Measurements from ENCODE around the gene NECTIN1. TPM values are rescaled to one million over a fixed set of nuclear protein-coding genes. Genes with fewer than 3 reads are reported as not detected.

NECTIN1 gene
- total and polyA plus RNA-seq, 5 donors from 2014 or later = 0.18 to 2.3 TPM; not detected in 3

DNA sequence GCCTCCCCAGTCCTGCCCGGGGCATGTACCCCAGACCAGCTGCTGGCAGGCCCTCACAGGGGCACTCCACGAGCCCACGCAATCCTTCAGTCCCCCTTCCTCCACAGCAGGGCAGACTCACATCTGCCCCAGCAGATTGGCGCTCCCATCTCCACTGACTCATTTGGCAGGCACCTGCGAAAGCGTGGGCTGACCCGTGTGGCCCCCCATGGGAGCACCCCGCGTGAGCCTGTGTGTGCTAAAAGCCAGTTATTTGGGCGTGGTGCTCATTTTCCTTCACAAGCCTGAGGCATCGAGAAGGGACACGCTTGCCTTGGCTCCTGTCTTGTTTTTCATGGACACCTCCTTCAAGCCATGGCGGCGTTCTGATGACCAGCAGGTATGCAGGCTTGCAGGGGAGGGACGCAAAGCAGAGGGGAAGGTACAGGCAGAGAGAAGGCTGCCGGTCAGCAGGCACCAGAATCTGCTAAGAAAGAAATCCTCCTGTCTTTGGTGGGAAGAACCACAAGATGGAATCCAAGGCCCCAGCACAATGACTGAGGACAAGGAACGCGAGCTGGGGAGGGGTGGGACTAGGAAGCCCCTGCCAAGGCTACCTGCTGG, 8.6 kb downstream of the NECTIN1 start:
- ATAC-seq (ENCODE audit: low read depth in 2 of 2) (no peak), DNase-seq (no peak)
- Mint-ChIP-seq H3K9me3 (no peaks in the 10 kb centered on the region), H3K4me3 (no peak overlapping the region), H3K27me3 (peaks cover 4% of the 10 kb centered on the region), H3K36me3 (no peaks in the 10 kb centered on the region), H3K27ac (no peak overlapping the region), H3K4me1 (peaks cover 0 to 2% (median 0%) of the 10 kb centered on the region in 4 donors)
- no peak overlapping the region for H3K27ac ChIP-seq (ENCODE audit: insufficient read depth, low read length, poor library complexity, severe bottlenecking)
- no peaks in the 10 kb centered on the region for H3K27me3 ChIP-seq (ENCODE audit: control insufficient read depth, insufficient read depth, low read length)
- no peaks in the 10 kb centered on the region for H3K4me1 ChIP-seq (ENCODE audit: control insufficient read depth, insufficient read depth, low read length, poor library complexity, severe bottlenecking)
- no peaks in the 10 kb centered on the region for H3K36me3 ChIP-seq (ENCODE audit: control insufficient read depth, insufficient read depth, low read length)
- H3K4me3 ChIP-seq (ENCODE audit: low read depth, low read length) = no peak overlapping the region
- no peaks in the 10 kb centered on the region for H3K9me3 ChIP-seq (ENCODE audit: control insufficient read depth in 2 of 2, low read length in 2 of 2)

DNA sequence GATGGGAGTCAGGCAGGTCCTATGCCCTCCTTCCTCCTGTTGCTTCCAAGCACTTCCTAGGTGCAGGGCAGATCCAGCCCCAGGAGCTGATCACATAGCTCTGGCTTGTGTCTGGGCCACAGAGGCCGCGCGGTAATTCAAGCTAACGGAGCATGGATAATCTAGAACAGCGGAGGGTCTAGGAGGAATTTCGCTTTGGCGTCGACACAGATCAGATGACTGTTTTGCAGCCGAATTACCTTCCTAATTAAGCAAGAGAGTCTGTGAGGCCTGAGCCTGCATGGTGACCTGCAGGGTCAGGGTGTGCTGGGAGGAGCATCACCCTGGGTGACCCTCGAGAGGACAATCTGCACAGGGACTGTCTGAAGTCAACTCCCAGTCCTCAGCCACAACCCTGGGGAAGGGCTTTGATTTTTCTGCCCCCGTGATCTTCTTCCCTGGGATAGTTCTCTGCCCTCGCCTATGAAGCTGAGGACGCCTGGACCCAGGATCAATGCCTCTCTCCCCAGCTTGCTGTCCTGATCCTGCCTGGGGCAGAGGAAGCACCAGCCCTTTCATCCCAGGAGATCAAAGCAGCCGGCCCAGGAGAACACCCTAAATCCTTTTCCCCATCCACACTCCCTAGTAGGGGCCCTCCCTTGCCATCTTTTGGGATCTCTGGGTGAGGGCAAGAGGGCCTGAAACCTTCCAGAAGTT, 11.0 kb downstream of the NECTIN1 start:
- H3K4me3 Mint-ChIP-seq = no peak overlapping the region
- DNase-seq (no peak), ATAC-seq (ENCODE audit: low read depth in 2 of 2) (no peak)
- no peaks in the 10 kb centered on the region for H3K4me1 Mint-ChIP-seq
- no peak overlapping the region for H3K27ac ChIP-seq (ENCODE audit: insufficient read depth, low read length, poor library complexity, severe bottlenecking)
- no peak overlapping the region for H3K27ac Mint-ChIP-seq
- H3K36me3 ChIP-seq (ENCODE audit: control insufficient read depth, insufficient read depth, low read length) = no peaks in the 10 kb centered on the region
- H3K4me1 ChIP-seq (ENCODE audit: control insufficient read depth, insufficient read depth, low read length, poor library complexity, severe bottlenecking) = no peaks in the 10 kb centered on the region
- H3K9me3 ChIP-seq (ENCODE audit: control insufficient read depth in 2 of 2, low read length in 2 of 2) = no peaks in the 10 kb centered on the region
- H3K4me3 ChIP-seq (ENCODE audit: low read depth, low read length) = no peak overlapping the region
- H3K27me3 ChIP-seq (ENCODE audit: control insufficient read depth, insufficient read depth, low read length) = no peaks in the 10 kb centered on the region
- no peaks in the 10 kb centered on the region for H3K9me3 Mint-ChIP-seq
- H3K36me3 Mint-ChIP-seq = no peaks in the 10 kb centered on the region
- H3K27me3 Mint-ChIP-seq = no peaks in the 10 kb centered on the region

DNA sequence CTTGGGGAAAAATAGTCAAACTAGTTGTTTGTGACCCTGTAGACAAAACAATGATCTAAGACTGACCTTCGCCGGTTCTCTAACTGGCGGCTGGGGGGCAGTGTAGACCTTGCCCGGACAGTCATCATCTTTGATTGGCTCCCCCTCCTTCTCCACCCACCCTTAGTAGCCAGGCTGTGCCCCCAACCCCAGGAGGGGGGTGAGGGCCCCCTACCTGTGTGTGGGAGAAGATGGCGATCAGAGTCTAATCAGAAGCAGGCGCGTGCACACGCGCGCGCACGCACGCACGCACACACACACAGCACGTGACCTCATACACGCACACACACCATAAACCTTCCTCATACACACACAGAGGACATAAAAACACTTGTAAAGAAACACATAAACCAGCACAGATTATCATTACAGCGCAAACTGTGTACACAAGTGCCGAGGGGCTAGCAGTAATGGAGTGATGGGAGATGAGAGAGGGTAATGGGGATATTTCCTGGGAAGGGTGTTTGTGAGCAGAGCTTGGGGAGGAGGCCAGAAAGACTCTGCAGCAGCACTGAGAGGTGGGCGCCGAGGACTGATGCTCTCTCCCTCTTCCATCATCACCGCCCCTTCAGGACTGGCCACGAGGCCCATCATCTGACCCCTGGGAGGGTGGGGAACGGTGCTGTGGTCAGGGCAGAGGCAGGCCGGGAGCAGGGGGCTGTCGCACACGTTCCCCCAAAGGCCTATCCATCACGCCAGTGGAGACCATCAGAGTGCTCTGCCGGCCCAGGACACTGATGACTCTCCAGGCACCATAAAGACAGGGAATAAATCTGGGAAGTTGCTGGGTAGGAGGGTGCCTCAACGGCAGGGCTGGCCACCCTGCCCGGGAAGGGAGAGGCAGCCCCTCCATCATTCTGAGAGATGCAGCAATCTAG, 12.2 kb downstream of the NECTIN1 start:
- H3K27ac ChIP-seq (ENCODE audit: insufficient read depth, low read length, poor library complexity, severe bottlenecking) = no peak overlapping the region
- no peaks in the 10 kb centered on the region for H3K36me3 ChIP-seq (ENCODE audit: control insufficient read depth, insufficient read depth, low read length)
- H3K4me3 ChIP-seq (ENCODE audit: low read depth, low read length) = no peak overlapping the region
- H3K9me3 ChIP-seq (ENCODE audit: control insufficient read depth in 2 of 2, low read length in 2 of 2) = no peaks in the 10 kb centered on the region
- H3K4me1 ChIP-seq (ENCODE audit: control insufficient read depth, insufficient read depth, low read length, poor library complexity, severe bottlenecking) = no peaks in the 10 kb centered on the region
- H3K9me3 Mint-ChIP-seq = no peaks in the 10 kb centered on the region
- H3K4me1 Mint-ChIP-seq = no peaks in the 10 kb centered on the region
- H3K27me3 Mint-ChIP-seq = no peaks in the 10 kb centered on the region
- H3K27ac Mint-ChIP-seq = no peak overlapping the region
- no peaks in the 10 kb centered on the region for H3K27me3 ChIP-seq (ENCODE audit: control insufficient read depth, insufficient read depth, low read length)
- DNase-seq (no peak), ATAC-seq (ENCODE audit: low read depth in 2 of 2) (no peak)
- H3K36me3 Mint-ChIP-seq = no peaks in the 10 kb centered on the region
- no peak overlapping the region for H3K4me3 Mint-ChIP-seq

DNA sequence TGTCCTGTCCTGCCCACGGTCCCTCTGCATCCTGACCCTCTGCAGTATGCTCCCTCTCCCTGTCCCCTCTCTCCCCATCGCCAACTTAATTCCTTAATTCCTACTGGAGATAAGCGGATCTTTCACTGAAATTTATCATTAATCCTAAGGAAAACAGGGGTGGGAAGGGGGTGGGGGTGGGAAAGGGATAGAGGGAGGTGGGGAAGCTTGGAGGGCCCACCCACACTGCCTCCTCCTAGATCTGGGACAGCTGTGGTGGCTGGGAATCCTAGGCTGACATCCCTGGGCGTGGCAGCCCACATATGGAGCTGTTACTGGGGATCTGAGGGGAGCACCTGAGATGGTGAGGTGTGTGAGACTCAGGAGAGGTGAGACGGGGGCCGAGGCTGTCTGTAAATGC, 14.4 kb downstream of the NECTIN1 start:
- no peak overlapping the region for H3K4me3 Mint-ChIP-seq
- no peaks in the 10 kb centered on the region for H3K4me1 Mint-ChIP-seq
- H3K36me3 Mint-ChIP-seq = no peaks in the 10 kb centered on the region
- DNase-seq (no peak), ATAC-seq (ENCODE audit: low read depth in 2 of 2) (no peak)
- peaks cover 14% of the 10 kb centered on the region for H3K27me3 Mint-ChIP-seq
- no peaks in the 10 kb centered on the region for H3K9me3 ChIP-seq (ENCODE audit: control insufficient read depth in 2 of 2, low read length in 2 of 2)
- no peak overlapping the region for H3K27ac ChIP-seq (ENCODE audit: insufficient read depth, low read length, poor library complexity, severe bottlenecking)
- H3K4me3 ChIP-seq (ENCODE audit: low read depth, low read length) = no peak overlapping the region
- H3K4me1 ChIP-seq (ENCODE audit: control insufficient read depth, insufficient read depth, low read length, poor library complexity, severe bottlenecking) = no peaks in the 10 kb centered on the region
- H3K27me3 ChIP-seq (ENCODE audit: control insufficient read depth, insufficient read depth, low read length) = no peaks in the 10 kb centered on the region
- no peaks in the 10 kb centered on the region for H3K36me3 ChIP-seq (ENCODE audit: control insufficient read depth, insufficient read depth, low read length)
- H3K9me3 Mint-ChIP-seq = peaks cover 0 to 2% (median 0%) of the 10 kb centered on the region in 7 donors
- H3K27ac Mint-ChIP-seq = no peak overlapping the region

DNA sequence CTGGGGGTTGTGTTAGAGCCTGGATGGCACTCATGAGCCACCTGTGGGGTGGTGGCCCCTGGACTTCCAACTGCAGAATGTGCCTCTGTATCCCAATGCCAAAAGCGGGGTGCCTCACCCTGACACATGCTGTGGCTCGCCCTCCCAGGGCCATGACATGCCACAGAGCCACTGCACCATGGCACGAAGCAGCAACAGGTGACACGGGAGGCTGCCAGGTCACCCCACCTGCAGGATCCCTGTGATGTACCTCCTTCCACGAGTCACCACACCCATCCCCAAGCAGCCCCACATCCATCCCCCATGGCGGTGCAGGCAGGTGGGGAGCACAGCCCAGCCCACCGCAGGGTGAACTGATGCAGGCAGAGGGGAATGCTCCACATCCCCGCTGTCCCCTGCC, 14.8 kb downstream of the NECTIN1 start:
- H3K27me3 ChIP-seq (ENCODE audit: control insufficient read depth, insufficient read depth, low read length) = no peaks in the 10 kb centered on the region
- no peak overlapping the region for H3K27ac ChIP-seq (ENCODE audit: insufficient read depth, low read length, poor library complexity, severe bottlenecking)
- no peaks in the 10 kb centered on the region for H3K36me3 ChIP-seq (ENCODE audit: control insufficient read depth, insufficient read depth, low read length)
- no peak for ATAC-seq (ENCODE audit: low read depth in 2 of 2)
- DNase-seq = no peak
- no peaks in the 10 kb centered on the region for H3K4me1 ChIP-seq (ENCODE audit: control insufficient read depth, insufficient read depth, low read length, poor library complexity, severe bottlenecking)
- peaks cover 14% of the 10 kb centered on the region for H3K27me3 Mint-ChIP-seq
- no peaks in the 10 kb centered on the region for H3K9me3 ChIP-seq (ENCODE audit: control insufficient read depth in 2 of 2, low read length in 2 of 2)
- H3K4me3 ChIP-seq (ENCODE audit: low read depth, low read length) = no peak overlapping the region
- peaks cover 0 to 2% (median 0%) of the 10 kb centered on the region in 7 donors for H3K9me3 Mint-ChIP-seq
- no peak overlapping the region for H3K27ac Mint-ChIP-seq
- no peaks in the 10 kb centered on the region for H3K36me3 Mint-ChIP-seq
- H3K4me3 Mint-ChIP-seq = no peak overlapping the region
- H3K4me1 Mint-ChIP-seq = no peaks in the 10 kb centered on the region

DNA sequence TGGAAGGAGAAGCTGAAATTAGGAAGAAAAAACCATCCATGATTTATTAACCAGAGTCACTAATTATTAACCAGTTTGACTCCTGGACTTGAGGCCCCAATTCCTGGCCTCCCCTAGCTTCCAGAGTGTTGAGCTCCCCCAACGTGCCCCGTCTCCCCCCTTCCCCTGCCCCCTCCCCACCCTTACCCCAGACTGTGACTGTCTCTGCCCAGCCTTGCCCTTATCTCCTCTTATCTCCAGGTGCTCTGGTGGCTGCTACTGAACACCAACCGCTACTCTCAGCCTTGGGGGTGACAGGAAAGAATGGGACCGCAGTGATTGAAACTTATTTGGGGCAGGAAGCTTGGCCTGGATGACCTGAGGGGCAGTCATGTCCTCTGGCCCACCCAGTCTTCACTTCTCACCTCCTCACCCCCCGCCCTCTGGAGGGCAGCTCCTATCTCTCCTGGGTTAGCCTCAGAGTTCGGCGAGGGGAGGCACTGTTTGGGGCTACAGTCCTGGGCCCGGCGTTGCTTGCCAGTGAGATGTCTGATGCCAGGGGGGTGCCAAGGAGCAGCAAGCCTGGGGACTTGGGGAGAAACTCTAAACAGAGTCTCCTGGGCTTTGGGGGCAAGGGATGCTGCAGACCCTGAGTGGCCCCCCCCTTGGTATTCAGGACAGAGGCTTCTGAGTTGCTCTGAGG, 15.5 kb downstream of the NECTIN1 start:
- Histone ChIP-seq H3K9me3 (ENCODE audit: control insufficient read depth in 2 of 2, low read length in 2 of 2) (no peaks in the 10 kb centered on the region), H3K36me3 (ENCODE audit: control insufficient read depth, insufficient read depth, low read length) (no peaks in the 10 kb centered on the region), H3K4me3 (ENCODE audit: low read depth, low read length) (no peak overlapping the region), H3K27me3 (ENCODE audit: control insufficient read depth, insufficient read depth, low read length) (no peaks in the 10 kb centered on the region), H3K4me1 (ENCODE audit: control insufficient read depth, insufficient read depth, low read length, poor library complexity, severe bottlenecking) (no peaks in the 10 kb centered on the region), H3K27ac (ENCODE audit: insufficient read depth, low read length, poor library complexity, severe bottlenecking) (no peak overlapping the region)
- DNase-seq (no peak), ATAC-seq (ENCODE audit: low read depth in 2 of 2) (no peak)
- Mint-ChIP-seq H3K4me1 (no peaks in the 10 kb centered on the region), H3K27ac (peak overlapping the region in 1 of 3 donors; percentile 52), H3K36me3 (no peaks in the 10 kb centered on the region), H3K4me3 (no peak overlapping the region), H3K9me3 (peaks cover 0 to 2% (median 0%) of the 10 kb centered on the region in 7 donors), H3K27me3 (peaks cover 19% of the 10 kb centered on the region)

DNA sequence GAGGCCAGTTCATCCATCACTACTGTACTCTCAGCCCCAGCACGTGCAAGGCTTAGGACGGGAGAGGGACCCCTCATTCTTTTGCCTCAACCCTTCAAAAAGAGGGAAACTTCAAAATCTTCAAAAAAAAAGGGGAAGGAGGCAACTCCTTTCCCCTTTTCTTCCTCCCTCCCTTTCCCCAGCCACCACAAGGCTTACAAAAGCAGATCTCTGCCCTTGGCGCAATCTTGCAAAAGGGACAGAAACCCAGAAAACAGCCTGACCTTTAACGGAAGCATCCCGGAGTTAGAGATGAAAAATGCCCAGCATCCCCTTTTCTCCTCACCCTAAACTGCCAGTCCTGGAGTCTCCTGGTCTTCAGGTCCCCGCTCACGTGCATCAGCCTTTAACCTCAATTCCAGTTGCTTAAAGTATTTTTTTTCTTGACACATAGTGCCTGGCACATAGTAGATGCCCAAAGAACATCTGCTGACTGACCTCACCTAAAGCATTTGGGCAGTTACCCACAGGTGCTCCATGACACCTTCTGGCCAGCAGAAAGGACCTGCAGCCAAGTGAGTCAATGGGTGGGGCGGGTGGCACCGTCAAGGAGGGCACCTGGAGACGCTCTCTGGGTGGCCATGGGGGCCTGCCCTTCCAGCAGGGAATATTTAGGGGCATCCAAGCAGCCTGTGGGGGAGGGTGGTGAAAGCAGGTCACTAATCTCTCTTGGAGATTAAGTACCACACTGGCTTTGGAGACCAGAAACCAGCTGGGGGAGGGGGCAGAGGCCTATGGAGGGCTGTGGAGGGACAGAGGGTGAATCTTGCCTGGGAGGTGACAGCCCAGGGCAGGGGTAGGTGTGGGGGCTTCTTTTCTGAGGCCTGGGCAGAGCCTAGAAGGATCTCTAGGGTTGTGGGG, 16.3 kb downstream of the NECTIN1 start:
- no peak overlapping the region for H3K4me3 Mint-ChIP-seq
- Histone ChIP-seq H3K4me3 (ENCODE audit: low read depth, low read length) (no peak overlapping the region), H3K36me3 (ENCODE audit: control insufficient read depth, insufficient read depth, low read length) (no peaks in the 10 kb centered on the region), H3K27ac (ENCODE audit: insufficient read depth, low read length, poor library complexity, severe bottlenecking) (no peak overlapping the region), H3K4me1 (ENCODE audit: control insufficient read depth, insufficient read depth, low read length, poor library complexity, severe bottlenecking) (no peaks in the 10 kb centered on the region), H3K27me3 (ENCODE audit: control insufficient read depth, insufficient read depth, low read length) (no peaks in the 10 kb centered on the region), H3K9me3 (ENCODE audit: control insufficient read depth in 2 of 2, low read length in 2 of 2) (no peaks in the 10 kb centered on the region)
- peak overlapping the region in 1 of 3 donors; percentile 65 for H3K27ac Mint-ChIP-seq
- H3K27me3 Mint-ChIP-seq = peaks cover 26% of the 10 kb centered on the region
- DNase-seq (no peak), ATAC-seq (ENCODE audit: low read depth in 2 of 2) (no peak)
- H3K9me3 Mint-ChIP-seq = peaks cover 0 to 2% (median 0%) of the 10 kb centered on the region in 7 donors
- no peaks in the 10 kb centered on the region for H3K36me3 Mint-ChIP-seq
- no peaks in the 10 kb centered on the region for H3K4me1 Mint-ChIP-seq

Data from CD4-positive, CD25-positive, alpha-beta regulatory T cell (primary cell).